Stimulated activated memory B cell treated with anti-CD40 and anti-IgM and Interleukin-4, amounts not matched to agents 10 μg/mL and 1 μg/mL and 100 μg/mL, for 72 hours (primary cell): ENCODE measurements around the gene WDR86.

Experiments
- ATAC-seq: fragments of 150-1000 bp; cut with Tn5 transposase; 2 replicates; pipeline ENCODE4 v1.10.0; 2021
- H3K27ac Mint-ChIP-seq: one replicate; pipeline ENCODE4 v1.8.0; 2022; ENCODE audit warnings: mild to moderate bottlenecking, mixed read lengths
- H3K27me3 Mint-ChIP-seq: one replicate; pipeline ENCODE4 v1.8.0; 2022; ENCODE audit warnings: mixed read lengths
- H3K36me3 Mint-ChIP-seq: one replicate; pipeline ENCODE4 v1.8.0; 2022; ENCODE audit warnings: mixed read lengths
- H3K4me1 Mint-ChIP-seq: one replicate; pipeline ENCODE4 v1.8.0; 2022; ENCODE audit warnings: mixed read lengths
- H3K4me3 Mint-ChIP-seq: one replicate; pipeline ENCODE4 v1.8.0; 2022; ENCODE audit warnings: mild to moderate bottlenecking, moderate library complexity, mixed read lengths
- H3K9me3 Mint-ChIP-seq: one replicate; pipeline ENCODE4 v1.8.0; 2022; ENCODE audit warnings: mixed read lengths

WDR86 gene

GRCh38 chr7:151337346-151337745, 72.5 kb downstream of the WDR86 start:
- Mint-ChIP-seq H3K27me3 (no peaks in the 10 kb centered on the region), H3K9me3 (peaks cover 2% of the 10 kb centered on the region), H3K4me1 (peaks cover 48% of the 10 kb centered on the region), H3K4me3 (no peak overlapping the region), H3K27ac (no peak overlapping the region), H3K36me3 (peaks cover 6% of the 10 kb centered on the region)
- no peak for ATAC-seq

- Mint-ChIP-seq H3K27ac (peak overlapping the region; percentile 59), H3K27me3 (no peaks in the 10 kb centered on the region), H3K4me3 (peak overlapping the region; percentile 43), H3K9me3 (peaks cover 2% of the 10 kb centered on the region), H3K4me1 (peaks cover 46% of the 10 kb centered on the region), H3K36me3 (peaks cover 6% of the 10 kb centered on the region)
- peak; percentile 52 for ATAC-seq
These were observed 73.7 kb downstream of the WDR86 start for GRCh38 chr7:151336027-151336708.

GRCh38 chr7:151334628-151335027, 75.2 kb downstream of the WDR86 start:
- Mint-ChIP-seq H3K4me3 (no peak overlapping the region), H3K36me3 (peaks cover 6% of the 10 kb centered on the region), H3K27ac (no peak overlapping the region), H3K4me1 (peaks cover 31% of the 10 kb centered on the region), H3K9me3 (peaks cover 2% of the 10 kb centered on the region), H3K27me3 (no peaks in the 10 kb centered on the region)
- ATAC-seq: no peak
